HG02981 (cell line): Measurements from ENCODE around the gene LSM12.
A peak's percentile ranks its signal among the peaks of the same experiment; 100 is the strongest.
"Not testable (repeated sequence)": the region's sequence is repeated elsewhere in the genome, so short reads cannot be mapped to it uniquely, and the experiment has no call there.

Experiments used
- ATAC-seq: cut with Tn5 transposase; IDR thresholded peaks from one replicate; pipeline ENCODE4 v1.9.1; 2021; ENCODE audit warnings: mild to moderate bottlenecking, moderate library complexity; ENCODE audit not compliant: unreplicated experiment

Gene LSM12

GRCh38 chr17:44045486-44045885 is 21.0 kb downstream of the LSM12 start:
- ATAC-seq, result no peak

GRCh38 chr17:44044071-44044470 is 22.4 kb downstream of the LSM12 start:
- no peak for ATAC-seq

- no peak for ATAC-seq
Observed at GRCh38 chr17:44043272-44043696, 23.2 kb downstream of the LSM12 start.

- ATAC-seq, result no peak
Observed at GRCh38 chr17:44039829-44040635, 26.4 kb downstream of the LSM12 start.

- no peak for ATAC-seq
Observed at GRCh38 chr17:44038604-44039011, 27.9 kb downstream of the LSM12 start.

- no peak for ATAC-seq
Observed at GRCh38 chr17:44037471-44037870, 29.0 kb downstream of the LSM12 start.

- not testable (repeated sequence) for ATAC-seq
Observed at GRCh38 chr17:44034688-44035087, 31.8 kb downstream of the LSM12 start.

- no peak for ATAC-seq
Observed at GRCh38 chr17:44033861-44034408, 32.5 kb downstream of the LSM12 start.

GRCh38 chr17:44030482-44030881 is 36.0 kb downstream of the LSM12 start:
- ATAC-seq, result no peak

GRCh38 chr17:44029736-44030135 is 36.7 kb downstream of the LSM12 start:
- no peak for ATAC-seq

- no peak for ATAC-seq
Observed at GRCh38 chr17:44024853-44025252, 41.6 kb downstream of the LSM12 start.

GRCh38 chr17:44024271-44024663 is 42.2 kb downstream of the LSM12 start:
- no peak for ATAC-seq

GRCh38 chr17:44023545-44024270 is 42.8 kb downstream of the LSM12 start:
- ATAC-seq, result no peak

GRCh38 chr17:44022246-44022645 is 44.2 kb downstream of the LSM12 start:
- no peak for ATAC-seq

GRCh38 chr17:44021227-44021626 is 45.2 kb downstream of the LSM12 start:
- not testable (repeated sequence) for ATAC-seq

- ATAC-seq, result peak; percentile 77
Observed at GRCh38 chr17:44014437-44015172, 51.9 kb downstream of the LSM12 start, which contains the start of gene TMEM101. TMEM101 (minus strand) TSS chr17:44014963; CDS start chr17:44014952, 11 bp downstream.

GRCh38 chr17:44014133-44014436 is 52.4 kb downstream of the LSM12 start:
- ATAC-seq, result no peak

GRCh38 chr17:44012874-44013273 is 53.6 kb downstream of the LSM12 start:
- no peak for ATAC-seq

- no peak for ATAC-seq
Observed at GRCh38 chr17:44012391-44012790, 54.1 kb downstream of the LSM12 start.

- ATAC-seq, result no peak
Observed at GRCh38 chr17:44011876-44012275, 54.6 kb downstream of the LSM12 start.

- ATAC-seq, result no peak
Observed at GRCh38 chr17:44010966-44011647, 55.4 kb downstream of the LSM12 start.
